ENCODE data around the gene ACADL. TPM values are rescaled to one million over a fixed set of nuclear protein-coding genes. Genes with fewer than 3 reads are reported as not detected.

ACADL gene
- total and polyA plus RNA-seq, 4 donors, result 12.1 to 50.3 (median 29.6) TPM

- 0 to 1% methylated on average over 60 to 64 of the region's 64 CpGs for WGBS, 2 donors
- no peaks in the 10 kb centered on the region for H3K36me3 ChIP-seq (ENCODE audit: control insufficient read depth in 1 of 2, insufficient read depth in 2 of 2, low read length in 1 of 2)
- no peaks in the 10 kb centered on the region for H3K9me3 ChIP-seq (ENCODE audit: control insufficient read depth, low read length)
- H3K4me1 ChIP-seq (ENCODE audit: control insufficient read depth in 1 of 2, insufficient read depth in 2 of 2, low read length in 2 of 2), result no peaks in the 10 kb centered on the region
- peak overlapping the region; percentile 73 to 99 for H3K4me3 ChIP-seq (ENCODE audit: low read length in 2 of 2)
- intact Hi-C loops (cut with DNase I), result loop anchor here in 1 of 2 donors (5.0 kb wide), 1 partner anchor 52 kb away; no protein-coding TSS in a partner anchor
- no peaks in the 10 kb centered on the region for H3K27me3 ChIP-seq (ENCODE audit: control insufficient read depth in 1 of 2, insufficient read depth in 2 of 2, low read length in 1 of 2)
- peak; percentile 97 to 99 for DNase-seq
- ATAC-seq (ENCODE audit: low FRiP score), result peak; percentile 95
- peak overlapping the region; percentile 85 to 99 for H3K27ac ChIP-seq (ENCODE audit: low read depth in 1 of 2, low read length in 2 of 2)
Observed at GRCh38 chr2:210170446-210171303, 54.6 kb downstream of the ACADL start.

- no peaks in the 10 kb centered on the region for H3K9me3 ChIP-seq (ENCODE audit: control insufficient read depth, low read length)
- intact Hi-C loops (cut with DNase I), result loop anchor here in 1 of 2 donors (5.0 kb wide), 1 partner anchor 52 kb away; no protein-coding TSS in a partner anchor
- peak overlapping the region; percentile 33 to 99 for H3K4me3 ChIP-seq (ENCODE audit: low read length in 2 of 2)
- WGBS, 2 donors, result 0% methylated on average over 6 of the region's 6 CpGs
- no peak for ATAC-seq (ENCODE audit: low FRiP score)
- no peak for DNase-seq
- H3K36me3 ChIP-seq (ENCODE audit: control insufficient read depth in 1 of 2, insufficient read depth in 2 of 2, low read length in 1 of 2), result no peaks in the 10 kb centered on the region
- H3K27me3 ChIP-seq (ENCODE audit: control insufficient read depth in 1 of 2, insufficient read depth in 2 of 2, low read length in 1 of 2), result no peaks in the 10 kb centered on the region
- no peaks in the 10 kb centered on the region for H3K4me1 ChIP-seq (ENCODE audit: control insufficient read depth in 1 of 2, insufficient read depth in 2 of 2, low read length in 2 of 2)
- peak overlapping the region; percentile 18 to 93 for H3K27ac ChIP-seq (ENCODE audit: low read depth in 1 of 2, low read length in 2 of 2)
Observed at GRCh38 chr2:210170196-210170445, 55.1 kb downstream of the ACADL start.

DNA sequence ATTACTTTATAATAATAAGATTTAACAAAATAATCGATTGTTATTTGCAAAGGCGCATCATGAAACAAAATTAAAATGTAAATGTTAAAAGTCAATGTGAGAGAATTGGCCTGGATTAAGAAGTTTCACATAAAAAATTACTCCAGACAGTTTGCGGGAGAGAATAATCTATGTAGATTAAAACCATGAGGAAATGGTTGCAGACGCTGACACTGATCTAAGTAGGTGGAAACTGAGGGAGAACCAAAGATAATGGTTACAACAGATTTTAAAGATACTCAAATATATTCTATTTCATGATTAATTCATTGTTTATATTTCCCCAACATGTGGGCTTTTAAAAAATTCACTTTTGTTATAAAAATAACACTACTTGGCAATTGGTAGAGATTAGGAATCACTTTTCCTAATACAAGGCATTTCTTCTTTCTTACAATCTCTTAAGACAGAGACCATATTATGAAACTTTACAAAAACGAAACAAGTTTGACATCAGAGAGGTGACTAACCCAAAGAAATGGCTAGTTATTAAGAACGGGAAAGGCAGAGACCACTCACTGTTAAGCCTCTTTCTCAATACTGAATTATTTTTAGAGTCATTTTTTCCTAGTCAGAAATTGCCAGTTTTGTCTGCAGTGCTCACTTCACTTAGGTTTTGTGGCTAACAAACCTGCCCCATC lies 55.6 kb downstream of the ACADL start:
- intact Hi-C loops (cut with DNase I), result loop anchor here in 1 of 2 donors (5.0 kb wide), 1 partner anchor 53 kb away; no protein-coding TSS in a partner anchor
- ATAC-seq (ENCODE audit: low FRiP score) (peak; percentile 50), DNase-seq (no peak)
- H3K27me3 ChIP-seq (ENCODE audit: control insufficient read depth in 1 of 2, insufficient read depth in 2 of 2, low read length in 1 of 2), result no peaks in the 10 kb centered on the region
- peak overlapping the region; percentile 18 to 93 for H3K27ac ChIP-seq (ENCODE audit: low read depth in 1 of 2, low read length in 2 of 2)
- H3K4me3 ChIP-seq (ENCODE audit: low read length in 2 of 2), result peak overlapping the region; percentile 52 to 99
- H3K36me3 ChIP-seq (ENCODE audit: control insufficient read depth in 1 of 2, insufficient read depth in 2 of 2, low read length in 1 of 2), result no peaks in the 10 kb centered on the region
- no peaks in the 10 kb centered on the region for H3K9me3 ChIP-seq (ENCODE audit: control insufficient read depth, low read length)
- WGBS, 2 donors, result 15 to 17% methylated on average over 6 of the region's 6 CpGs
- H3K4me1 ChIP-seq (ENCODE audit: control insufficient read depth in 1 of 2, insufficient read depth in 2 of 2, low read length in 2 of 2), result no peaks in the 10 kb centered on the region

GRCh38 chr2:210167227-210167626 lies 58.0 kb downstream of the ACADL start:
- Histone ChIP-seq H3K4me1 (ENCODE audit: control insufficient read depth in 1 of 2, insufficient read depth in 2 of 2, low read length in 2 of 2) (no peaks in the 10 kb centered on the region), H3K9me3 (ENCODE audit: control insufficient read depth, low read length) (no peaks in the 10 kb centered on the region), H3K27ac (ENCODE audit: low read depth in 1 of 2, low read length in 2 of 2) (no peak overlapping the region), H3K27me3 (ENCODE audit: control insufficient read depth in 1 of 2, insufficient read depth in 2 of 2, low read length in 1 of 2) (no peaks in the 10 kb centered on the region), H3K4me3 (ENCODE audit: low read length in 2 of 2) (no peak overlapping the region), H3K36me3 (ENCODE audit: control insufficient read depth in 1 of 2, insufficient read depth in 2 of 2, low read length in 1 of 2) (no peaks in the 10 kb centered on the region)
- ATAC-seq (ENCODE audit: low FRiP score) (no peak), DNase-seq (no peak)
- 0 to 4% methylated on average over 1 of the region's 1 CpG for WGBS, 2 donors
- intact Hi-C loops (cut with DNase I), result no loop called here

- Histone ChIP-seq H3K27ac (ENCODE audit: low read depth in 1 of 2, low read length in 2 of 2) (no peak overlapping the region), H3K4me3 (ENCODE audit: low read length in 2 of 2) (no peak overlapping the region)
Observed at GRCh38 chr2:210162466-210163124, 62.7 kb downstream of the ACADL start.

GRCh38 chr2:210159059-210159458 lies 66.2 kb downstream of the ACADL start:
- no peaks in the 10 kb centered on the region for H3K36me3 ChIP-seq (ENCODE audit: control insufficient read depth in 1 of 2, insufficient read depth in 2 of 2, low read length in 1 of 2)
- H3K27ac ChIP-seq (ENCODE audit: low read depth in 1 of 2, low read length in 2 of 2), result no peak overlapping the region
- H3K4me3 ChIP-seq (ENCODE audit: low read length in 2 of 2), result no peak overlapping the region
- H3K27me3 ChIP-seq (ENCODE audit: control insufficient read depth in 1 of 2, insufficient read depth in 2 of 2, low read length in 1 of 2), result no peaks in the 10 kb centered on the region
- DNase-seq (no peak), ATAC-seq (ENCODE audit: low FRiP score) (no peak)
- H3K9me3 ChIP-seq (ENCODE audit: control insufficient read depth, low read length), result no peaks in the 10 kb centered on the region
- peaks cover 2 to 4% of the 10 kb centered on the region in 2 donors for H3K4me1 ChIP-seq (ENCODE audit: control insufficient read depth in 1 of 2, insufficient read depth in 2 of 2, low read length in 2 of 2)
- WGBS, 2 donors, result 83 to 98% methylated on average over 3 of the region's 3 CpGs
- intact Hi-C loops (cut with DNase I), result no loop called here

More at GRCh38 chr2:210162466-210163124, 62.7 kb downstream of the ACADL start:
- H3K4me1 ChIP-seq (ENCODE audit: control insufficient read depth in 1 of 2, insufficient read depth in 2 of 2, low read length in 2 of 2), result peaks cover 2 to 4% of the 10 kb centered on the region in 2 donors
- no peaks in the 10 kb centered on the region for H3K9me3 ChIP-seq (ENCODE audit: control insufficient read depth, low read length)
- intact Hi-C loops (cut with DNase I), result no loop called here
- no peak for ATAC-seq (ENCODE audit: low FRiP score)
- DNase-seq, result no peak
- no peaks in the 10 kb centered on the region for H3K36me3 ChIP-seq (ENCODE audit: control insufficient read depth in 1 of 2, insufficient read depth in 2 of 2, low read length in 1 of 2)
- H3K27me3 ChIP-seq (ENCODE audit: control insufficient read depth in 1 of 2, insufficient read depth in 2 of 2, low read length in 1 of 2), result no peaks in the 10 kb centered on the region
- 23 to 26% methylated on average over 6 of the region's 6 CpGs for WGBS, 2 donors

DNA sequence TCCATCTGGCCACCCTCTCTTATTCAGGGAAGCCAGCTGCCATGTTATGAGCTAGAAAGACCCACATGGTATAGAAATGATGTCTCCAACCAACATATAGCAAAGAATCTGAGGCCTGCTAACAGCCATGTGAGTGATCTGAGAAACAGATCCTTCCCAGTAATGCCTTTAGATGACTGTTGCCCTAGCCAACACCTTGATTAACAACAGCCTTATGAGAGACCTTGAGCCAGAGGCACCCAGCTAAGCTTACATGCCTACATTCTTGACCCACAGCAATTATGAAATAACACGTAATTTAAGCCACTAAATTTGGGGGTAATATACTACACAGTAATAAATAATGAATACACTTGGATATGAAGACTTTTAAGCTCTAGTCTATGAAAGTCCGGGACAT lies 67.0 kb downstream of the ACADL start:
- WGBS, 2 donors, result 87 to 92% methylated on average over 2 of the region's 2 CpGs
- ATAC-seq (ENCODE audit: low FRiP score) (no peak), DNase-seq (no peak)
- Histone ChIP-seq H3K36me3 (ENCODE audit: control insufficient read depth in 1 of 2, insufficient read depth in 2 of 2, low read length in 1 of 2) (peaks cover 0 to 3% of the 10 kb centered on the region in 2 donors), H3K4me3 (ENCODE audit: low read length in 2 of 2) (no peak overlapping the region), H3K27me3 (ENCODE audit: control insufficient read depth in 1 of 2, insufficient read depth in 2 of 2, low read length in 1 of 2) (no peaks in the 10 kb centered on the region), H3K4me1 (ENCODE audit: control insufficient read depth in 1 of 2, insufficient read depth in 2 of 2, low read length in 2 of 2) (peaks cover 2 to 8% of the 10 kb centered on the region in 2 donors), H3K9me3 (ENCODE audit: control insufficient read depth, low read length) (no peaks in the 10 kb centered on the region), H3K27ac (ENCODE audit: low read depth in 1 of 2, low read length in 2 of 2) (no peak overlapping the region)
- intact Hi-C loops (cut with DNase I), result no loop called here

GRCh38 chr2:210157526-210157925 lies 67.7 kb downstream of the ACADL start:
- WGBS, 2 donors, result 78 to 83% methylated on average over 3 of the region's 3 CpGs
- DNase-seq (no peak), ATAC-seq (ENCODE audit: low FRiP score) (no peak)
- intact Hi-C loops (cut with DNase I), result no loop called here
- H3K9me3 ChIP-seq (ENCODE audit: control insufficient read depth, low read length), result no peaks in the 10 kb centered on the region
- H3K4me3 ChIP-seq (ENCODE audit: low read length in 2 of 2), result no peak overlapping the region
- peaks cover 2 to 8% of the 10 kb centered on the region in 2 donors for H3K4me1 ChIP-seq (ENCODE audit: control insufficient read depth in 1 of 2, insufficient read depth in 2 of 2, low read length in 2 of 2)
- H3K27me3 ChIP-seq (ENCODE audit: control insufficient read depth in 1 of 2, insufficient read depth in 2 of 2, low read length in 1 of 2), result no peaks in the 10 kb centered on the region
- H3K27ac ChIP-seq (ENCODE audit: low read depth in 1 of 2, low read length in 2 of 2), result no peak overlapping the region
- H3K36me3 ChIP-seq (ENCODE audit: control insufficient read depth in 1 of 2, insufficient read depth in 2 of 2, low read length in 1 of 2), result peaks cover 0 to 3% of the 10 kb centered on the region in 2 donors

Measured in aorta (tissue), 5 donors.